IMR-90 (cell line): ENCODE data around the gene LRRC19.

ENCODE experiments used
- CEBPB ChIP-seq: IDR thresholded peaks from 2 replicates; pipeline ENCODE4 v1.6.1; 2012; ENCODE audit warnings: low read depth, low read length, improper control_type of control experiment
- CHD1 ChIP-seq: IDR thresholded peaks from 2 replicates; pipeline ENCODE4 v1.6.1; 2012; ENCODE audit warnings: low read depth, low read length, improper control_type of control experiment
- MAFK ChIP-seq: IDR thresholded peaks from 2 replicates; pipeline ENCODE4 v1.6.1; 2012; ENCODE audit warnings: low read depth, low read length, improper control_type of control experiment
- POLR2A ChIP-seq: IDR thresholded peaks from 2 replicates; pipeline ENCODE4 v1.6.1; 2012; ENCODE audit warnings: mild to moderate bottlenecking, low read depth, low read length
- RAD21 ChIP-seq: IDR thresholded peaks from 2 replicates; pipeline ENCODE4 v1.6.1; 2012; ENCODE audit warnings: low read length, improper control_type of control experiment
- SMC3 ChIP-seq: fragments of 150-350 bp; IDR thresholded peaks from 2 replicates; pipeline ENCODE4 v1.6.1; 2016; ENCODE audit warnings: low read depth, mild to moderate bottlenecking, antibody characterized with exemption, low read length, moderate library complexity
- TF ChIP-seq, protein P1 (sequence below): conservative IDR thresholded peaks from 2 replicates; pipeline ENCODE4 v1.5.1; 2012; ENCODE audit warnings: mild to moderate bottlenecking, low read depth, low read length, improper control_type of control experiment
- TF ChIP-seq, protein P2 (sequence below): fragments of 150-350 bp; IDR thresholded peaks from 2 replicates; pipeline ENCODE4 v1.6.1; 2017; ENCODE audit warnings: mild to moderate bottlenecking, antibody characterized with exemption, low read length, low read depth

DNA sequence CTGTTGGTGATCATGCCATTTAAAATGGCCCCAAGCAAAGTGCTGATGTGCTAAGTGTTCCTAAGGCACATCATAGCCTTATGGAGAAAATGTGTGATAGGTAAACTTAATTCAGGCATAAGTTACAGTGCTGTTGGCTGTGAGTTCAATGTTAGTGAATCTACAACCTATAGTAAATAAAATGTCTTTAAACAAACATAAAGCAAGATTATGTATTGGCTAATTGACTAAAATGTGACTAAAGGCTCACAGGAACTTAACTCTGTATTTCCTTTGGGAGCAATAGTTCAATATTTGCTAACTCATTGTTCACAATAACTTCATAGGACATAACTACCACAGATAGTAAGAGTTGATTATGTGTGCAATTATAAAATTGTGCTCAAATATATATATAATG lies 49.4 kb upstream of the LRRC19 start:
- TF ChIP-seq, protein P1, sequence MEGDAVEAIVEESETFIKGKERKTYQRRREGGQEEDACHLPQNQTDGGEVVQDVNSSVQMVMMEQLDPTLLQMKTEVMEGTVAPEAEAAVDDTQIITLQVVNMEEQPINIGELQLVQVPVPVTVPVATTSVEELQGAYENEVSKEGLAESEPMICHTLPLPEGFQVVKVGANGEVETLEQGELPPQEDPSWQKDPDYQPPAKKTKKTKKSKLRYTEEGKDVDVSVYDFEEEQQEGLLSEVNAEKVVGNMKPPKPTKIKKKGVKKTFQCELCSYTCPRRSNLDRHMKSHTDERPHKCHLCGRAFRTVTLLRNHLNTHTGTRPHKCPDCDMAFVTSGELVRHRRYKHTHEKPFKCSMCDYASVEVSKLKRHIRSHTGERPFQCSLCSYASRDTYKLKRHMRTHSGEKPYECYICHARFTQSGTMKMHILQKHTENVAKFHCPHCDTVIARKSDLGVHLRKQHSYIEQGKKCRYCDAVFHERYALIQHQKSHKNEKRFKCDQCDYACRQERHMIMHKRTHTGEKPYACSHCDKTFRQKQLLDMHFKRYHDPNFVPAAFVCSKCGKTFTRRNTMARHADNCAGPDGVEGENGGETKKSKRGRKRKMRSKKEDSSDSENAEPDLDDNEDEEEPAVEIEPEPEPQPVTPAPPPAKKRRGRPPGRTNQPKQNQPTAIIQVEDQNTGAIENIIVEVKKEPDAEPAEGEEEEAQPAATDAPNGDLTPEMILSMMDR = no peak
- TF ChIP-seq RAD21 = no peak
- TF ChIP-seq POLR2A = no peak
- TF ChIP-seq, protein P2, sequence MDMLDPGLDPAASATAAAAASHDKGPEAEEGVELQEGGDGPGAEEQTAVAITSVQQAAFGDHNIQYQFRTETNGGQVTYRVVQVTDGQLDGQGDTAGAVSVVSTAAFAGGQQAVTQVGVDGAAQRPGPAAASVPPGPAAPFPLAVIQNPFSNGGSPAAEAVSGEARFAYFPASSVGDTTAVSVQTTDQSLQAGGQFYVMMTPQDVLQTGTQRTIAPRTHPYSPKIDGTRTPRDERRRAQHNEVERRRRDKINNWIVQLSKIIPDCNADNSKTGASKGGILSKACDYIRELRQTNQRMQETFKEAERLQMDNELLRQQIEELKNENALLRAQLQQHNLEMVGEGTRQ = no peak
- TF ChIP-seq MAFK = no peak
- TF ChIP-seq CHD1 = no peak
- TF ChIP-seq SMC3 = no peak
- no peak for TF ChIP-seq CEBPB
